ENCODE results near the gene FNTB.

- no peak for TF ChIP-seq CTCF (conservative IDR thresholded peaks at IDR 0.05)
- no peak for TF ChIP-seq EZH2 (IDR thresholded peaks at IDR 0.05; ENCODE audit: low read depth)
Measured at GRCh38 chr14:64951724-64952123, 35.0 kb upstream of the FNTB start.

Data from PC-9 (cell line).